Tibial nerve (tissue), 4 donors: ENCODE results near the gene OGN. TPM values are rescaled to one million over a fixed set of nuclear protein-coding genes. Genes with fewer than 3 reads are reported as not detected.

ENCODE experiments used
- DNase-seq, 2 donors: peaks; one replicate each; pipeline ENCODE4 v3.0.0-alpha.2; 2019; ENCODE audit warnings: low spot score in 2 of 2
- H3K27ac ChIP-seq, 4 donors: fragments of 200-600 bp; sonication (generic) in 3 of 4; one replicate each; pipeline ENCODE4 v1.5.1; 2017 to 2019; ENCODE audit warnings: mild to moderate bottlenecking in 1 of 4
- H3K27me3 ChIP-seq, 2 donors: fragments of 200-600 bp; sonication (generic) in 1 of 2; one replicate each; pipeline versions ENCODE4 v1.5.1 to v1.6.0; 2017 to 2019
- H3K36me3 ChIP-seq, 3 donors: fragments of 200-600 bp; sonication (generic); one replicate each; pipeline ENCODE4 v1.5.1; 2018 to 2019
- H3K4me1 ChIP-seq, 4 donors: fragments of 200-600 bp; sonication (generic) in 3 of 4; one replicate each; pipeline ENCODE4 v1.5.1; 2017 to 2019
- H3K4me3 ChIP-seq, 4 donors: fragments of 200-600 bp; sonication (generic) in 3 of 4; one replicate each; pipeline ENCODE4 v1.5.1; 2017 to 2019; ENCODE audit warnings: mild to moderate bottlenecking in 1 of 4, moderate library complexity in 1 of 4
- H3K9me3 ChIP-seq, 4 donors: fragments of 200-600 bp; sonication (generic) in 3 of 4; one replicate each; pipeline ENCODE4 v1.5.1; 2017 to 2019
- CTCF ChIP-seq, 5 experiments: fragments of 200-600 bp in 3 of 5; fragments of 450-650 bp in 2 of 5; sonication (generic) in 3 of 5; IDR thresholded peaks; one replicate each; pipeline ENCODE4 v1.5.1; 2016 to 2019; ENCODE audit warnings: antibody characterized with exemption in 5 of 5, mild to moderate bottlenecking in 3 of 5, moderate library complexity in 2 of 5
- EP300 ChIP-seq, 2 donors: sonication (generic); formaldehyde crosslinking; IDR thresholded peaks; one replicate each; pipeline ENCODE4 v1.6.1; 2017; ENCODE audit warnings: antibody characterized with exemption in 2 of 2, mild to moderate bottlenecking in 1 of 2
- POLR2A ChIP-seq, 2 donors: fragments of 450-650 bp; IDR thresholded peaks; one replicate each; pipeline ENCODE4 v1.6.1; 2017; ENCODE audit warnings: antibody characterized with exemption in 2 of 2, mild to moderate bottlenecking in 2 of 2, moderate library complexity in 2 of 2
- WGBS, 2 donors: methylation state at CpG; one replicate each; pipeline ENCODE4 v1.1.5; 2018; 5-methylcytosine and 5-hydroxymethylcytosine counted together
- total RNA-seq, 4 donors: library from RNA; depleted of rRNA; stranded (reverse); fragments of >200 nt; gene quantifications; one replicate each; pipeline ENCODE4 v1.1.0, GENCODE V29; 2016

Gene OGN
- total RNA-seq, 4 donors from 2014 or later, result 4.2 to 33.9 (median 18.4) TPM

GRCh38 chr9:92373167-92373566 is 31.2 kb downstream of the OGN start:
- Histone ChIP-seq H3K36me3 (no peaks in the 10 kb centered on the region), H3K4me1 (no peaks in the 10 kb centered on the region), H3K4me3 (no peak overlapping the region), H3K27ac (no peak overlapping the region), H3K27me3 (no peaks in the 10 kb centered on the region), H3K9me3 (peaks cover 0 to 32% (median 5%) of the 10 kb centered on the region in 4 donors)
- DNase-seq, result no peak
- whole genome bisulfite sequencing, 2 donors, result 93 to 94% methylated on average over 2 of the region's 2 CpGs
- TF ChIP-seq EP300 (IDR thresholded peaks at IDR 0.05), result no peak
- no peak for TF ChIP-seq CTCF (IDR thresholded peaks at IDR 0.05)
- no peak for TF ChIP-seq POLR2A (IDR thresholded peaks at IDR 0.05)

GRCh38 chr9:92369075-92369474 is 35.3 kb downstream of the OGN start:
- no peaks in the 10 kb centered on the region for H3K4me1 ChIP-seq
- peaks cover 0 to 13% (median 0%) of the 10 kb centered on the region in 3 donors for H3K36me3 ChIP-seq
- H3K27me3 ChIP-seq, result no peaks in the 10 kb centered on the region
- H3K9me3 ChIP-seq, result peaks cover 0 to 21% (median 1%) of the 10 kb centered on the region in 4 donors
- no peak for TF ChIP-seq CTCF (IDR thresholded peaks at IDR 0.05)
- TF ChIP-seq EP300 (IDR thresholded peaks at IDR 0.05), result no peak
- TF ChIP-seq POLR2A (IDR thresholded peaks at IDR 0.05), result no peak
- H3K27ac ChIP-seq, result no peak overlapping the region
- DNase-seq, result no peak
- 33 to 45% methylated on average over 2 of the region's 2 CpGs for WGBS, 2 donors
- H3K4me3 ChIP-seq, result no peak overlapping the region

- Histone ChIP-seq H3K9me3 (peaks cover 0 to 42% (median 5%) of the 10 kb centered on the region in 4 donors), H3K4me1 (no peaks in the 10 kb centered on the region), H3K27ac (no peak overlapping the region), H3K36me3 (peaks cover 0 to 19% (median 0%) of the 10 kb centered on the region in 3 donors), H3K4me3 (no peak overlapping the region), H3K27me3 (no peaks in the 10 kb centered on the region)
- no peak for TF ChIP-seq CTCF (IDR thresholded peaks at IDR 0.05)
- TF ChIP-seq POLR2A (IDR thresholded peaks at IDR 0.05), result no peak
- no peak for TF ChIP-seq EP300 (IDR thresholded peaks at IDR 0.05)
- WGBS, 2 donors, result 70 to 80% methylated on average over 3 of the region's 3 CpGs
- DNase-seq, result no peak
Observed at GRCh38 chr9:92360083-92360482, 44.3 kb downstream of the OGN start.

GRCh38 chr9:92359394-92359995 is 44.9 kb downstream of the OGN start:
- Histone ChIP-seq H3K27me3 (no peaks in the 10 kb centered on the region), H3K36me3 (peaks cover 0 to 19% (median 0%) of the 10 kb centered on the region in 3 donors), H3K27ac (no peak overlapping the region), H3K4me3 (no peak overlapping the region), H3K4me1 (no peaks in the 10 kb centered on the region), H3K9me3 (peaks cover 0 to 44% (median 8%) of the 10 kb centered on the region in 4 donors)
- DNase-seq, result no peak
- 47 to 66% methylated on average over 2 of the region's 2 CpGs for WGBS, 2 donors
- TF ChIP-seq EP300 (IDR thresholded peaks at IDR 0.05) (no peak), CTCF (IDR thresholded peaks at IDR 0.05) (no peak), POLR2A (IDR thresholded peaks at IDR 0.05) (no peak)

- no peak for TF ChIP-seq EP300 (IDR thresholded peaks at IDR 0.05)
- TF ChIP-seq POLR2A (IDR thresholded peaks at IDR 0.05), result no peak
- no peak for TF ChIP-seq CTCF (IDR thresholded peaks at IDR 0.05)
- Histone ChIP-seq H3K4me1 (peaks cover 0 to 17% (median 6%) of the 10 kb centered on the region in 4 donors), H3K27ac (peak overlapping the region in 2 of 4 donors; percentile 18 to 44), H3K4me3 (no peak overlapping the region), H3K27me3 (no peaks in the 10 kb centered on the region), H3K36me3 (peaks cover 0 to 16% (median 0%) of the 10 kb centered on the region in 3 donors), H3K9me3 (peaks cover 0 to 40% (median 8%) of the 10 kb centered on the region in 4 donors)
- 85 to 89% methylated on average over 6 of the region's 6 CpGs for WGBS, 2 donors
- no peak for DNase-seq
Observed at GRCh38 chr9:92353051-92353450, 51.3 kb downstream of the OGN start.
